Osteocyte (in vitro differentiated cells): ENCODE data around the gene TMEM62. TPM values are rescaled to one million over a fixed set of nuclear protein-coding genes. Genes with fewer than 3 reads are reported as not detected.
A peak's percentile ranks its signal among the peaks of the same experiment; 100 is the strongest.

Experiments
- DNase-seq: peaks from one replicate; pipeline ENCODE4 v3.0.0; 2021; ENCODE audit warnings: mixed read lengths; ENCODE audit not compliant: unreplicated experiment; ENCODE audit errors: extremely low spot score
- H3K27ac Mint-ChIP-seq: one replicate; pipeline ENCODE4 v1.8.0; 2021; ENCODE audit warnings: mild to moderate bottlenecking, mixed read lengths; ENCODE audit not compliant: unreplicated experiment
- H3K27me3 Mint-ChIP-seq: one replicate; pipeline ENCODE4 v1.8.0; 2021; ENCODE audit warnings: mixed read lengths; ENCODE audit not compliant: unreplicated experiment
- H3K36me3 Mint-ChIP-seq: one replicate; pipeline ENCODE4 v1.8.0; 2021; ENCODE audit warnings: mixed read lengths; ENCODE audit not compliant: unreplicated experiment
- H3K4me1 Mint-ChIP-seq: one replicate; pipeline ENCODE4 v1.8.0; 2021; ENCODE audit warnings: mixed read lengths; ENCODE audit not compliant: unreplicated experiment
- H3K4me3 Mint-ChIP-seq: one replicate; pipeline ENCODE4 v1.8.0; 2021; ENCODE audit warnings: mild to moderate bottlenecking, moderate library complexity, mixed read lengths; ENCODE audit not compliant: unreplicated experiment
- H3K9me3 Mint-ChIP-seq: one replicate; pipeline ENCODE4 v1.8.0; 2021; ENCODE audit warnings: mixed read lengths; ENCODE audit not compliant: unreplicated experiment
- CTCF ChIP-seq: fragments of 200-600 bp; sonication (generic); IDR thresholded peaks from 2 replicates; pipeline ENCODE4 v1.5.0; 2021; ENCODE audit warnings: antibody characterized with exemption, mild to moderate bottlenecking, moderate library complexity
- total RNA-seq: library from RNA; stranded (reverse); gene quantifications from 2 replicates; pipeline ENCODE4 v1.2.1, GENCODE V29; 2021

TMEM62 gene
- total RNA-seq, 1 donor from 2014 or later: 11.7 TPM

GRCh38 chr15:43183270-43183669, 49.9 kb downstream of the TMEM62 start:
- no peak for DNase-seq
- no peak for TF ChIP-seq CTCF
- no peak overlapping the region for H3K4me3 Mint-ChIP-seq
- no peaks in the 10 kb centered on the region for H3K9me3 Mint-ChIP-seq
- H3K36me3 Mint-ChIP-seq: peaks cover 8% of the 10 kb centered on the region
- H3K27ac Mint-ChIP-seq: no peak overlapping the region
- peaks cover 15% of the 10 kb centered on the region for H3K4me1 Mint-ChIP-seq
- H3K27me3 Mint-ChIP-seq: no peaks in the 10 kb centered on the region

GRCh38 chr15:43184407-43185124, 51.2 kb downstream of the TMEM62 start:
- Mint-ChIP-seq H3K4me1 (peaks cover 15% of the 10 kb centered on the region), H3K27ac (peak overlapping the region; percentile 85), H3K9me3 (no peaks in the 10 kb centered on the region), H3K27me3 (no peaks in the 10 kb centered on the region), H3K4me3 (peak overlapping the region; percentile 91), H3K36me3 (peaks cover 12% of the 10 kb centered on the region)
- TF ChIP-seq CTCF: no peak
- DNase-seq: no peak

- Mint-ChIP-seq H3K4me3 (peak within 1 kb of the TSS; percentile 91), H3K9me3 (no peaks in the 10 kb centered on the region), H3K36me3 (peaks cover 13% of the 10 kb centered on the region), H3K4me1 (peaks cover 15% of the 10 kb centered on the region), H3K27me3 (no peaks in the 10 kb centered on the region), H3K27ac (peak within 1 kb of the TSS; percentile 85)
- TF ChIP-seq CTCF: peak; percentile 65
- DNase-seq: peak; percentile 91
Observed at GRCh38 chr15:43185157-43186002, 52.0 kb downstream of the TMEM62 start, which contains the start of gene CCNDBP1. CCNDBP1 (plus strand) TSS chr15:43185403; CDS start chr15:43185499, 96 bp downstream.

- no peak for TF ChIP-seq CTCF
- Mint-ChIP-seq H3K4me3 (peak overlapping the region; percentile 91), H3K27me3 (no peaks in the 10 kb centered on the region), H3K36me3 (peaks cover 18% of the 10 kb centered on the region), H3K9me3 (no peaks in the 10 kb centered on the region), H3K4me1 (peaks cover 15% of the 10 kb centered on the region), H3K27ac (peak overlapping the region; percentile 85)
- no peak for DNase-seq
Observed at GRCh38 chr15:43186003-43186353, 52.6 kb downstream of the TMEM62 start.

GRCh38 chr15:43187544-43188155, 54.3 kb downstream of the TMEM62 start:
- no peak for DNase-seq
- no peaks in the 10 kb centered on the region for H3K9me3 Mint-ChIP-seq
- H3K27ac Mint-ChIP-seq: no peak overlapping the region
- no peaks in the 10 kb centered on the region for H3K27me3 Mint-ChIP-seq
- peaks cover 15% of the 10 kb centered on the region for H3K4me1 Mint-ChIP-seq
- H3K36me3 Mint-ChIP-seq: peaks cover 23% of the 10 kb centered on the region
- peak; percentile 74 for TF ChIP-seq CTCF
- H3K4me3 Mint-ChIP-seq: peak overlapping the region; percentile 26
